ENCODE data around the gene DYNC1I1. TPM values are rescaled to one million over a fixed set of nuclear protein-coding genes. Genes with fewer than 3 reads are reported as not detected.
"Not testable (repeated sequence)": the region's sequence is repeated elsewhere in the genome, so short reads cannot be mapped to it uniquely, and the experiment has no call there.

The DYNC1I1 gene
- total RNA-seq, 4 donors from 2014 or later, result 1.4 to 10.7 (median 3.4) TPM

- TF ChIP-seq POLR2A (IDR thresholded peaks at IDR 0.05), result no peak
- TF ChIP-seq, protein P1, sequence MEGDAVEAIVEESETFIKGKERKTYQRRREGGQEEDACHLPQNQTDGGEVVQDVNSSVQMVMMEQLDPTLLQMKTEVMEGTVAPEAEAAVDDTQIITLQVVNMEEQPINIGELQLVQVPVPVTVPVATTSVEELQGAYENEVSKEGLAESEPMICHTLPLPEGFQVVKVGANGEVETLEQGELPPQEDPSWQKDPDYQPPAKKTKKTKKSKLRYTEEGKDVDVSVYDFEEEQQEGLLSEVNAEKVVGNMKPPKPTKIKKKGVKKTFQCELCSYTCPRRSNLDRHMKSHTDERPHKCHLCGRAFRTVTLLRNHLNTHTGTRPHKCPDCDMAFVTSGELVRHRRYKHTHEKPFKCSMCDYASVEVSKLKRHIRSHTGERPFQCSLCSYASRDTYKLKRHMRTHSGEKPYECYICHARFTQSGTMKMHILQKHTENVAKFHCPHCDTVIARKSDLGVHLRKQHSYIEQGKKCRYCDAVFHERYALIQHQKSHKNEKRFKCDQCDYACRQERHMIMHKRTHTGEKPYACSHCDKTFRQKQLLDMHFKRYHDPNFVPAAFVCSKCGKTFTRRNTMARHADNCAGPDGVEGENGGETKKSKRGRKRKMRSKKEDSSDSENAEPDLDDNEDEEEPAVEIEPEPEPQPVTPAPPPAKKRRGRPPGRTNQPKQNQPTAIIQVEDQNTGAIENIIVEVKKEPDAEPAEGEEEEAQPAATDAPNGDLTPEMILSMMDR (IDR thresholded peaks at IDR 0.05), result no peak
- Histone ChIP-seq H3K36me3 (no peaks in the 10 kb centered on the region), H3K4me1 (no peaks in the 10 kb centered on the region), H3K9me3 (no peaks in the 10 kb centered on the region), H3K4me3 (no peak overlapping the region), H3K27ac (no peak overlapping the region), H3K27me3 (no peaks in the 10 kb centered on the region)
- DNase-seq, result no peak
Observed at GRCh38 chr7:95931460-95932232, 159.3 kb downstream of the DYNC1I1 start.

DNA sequence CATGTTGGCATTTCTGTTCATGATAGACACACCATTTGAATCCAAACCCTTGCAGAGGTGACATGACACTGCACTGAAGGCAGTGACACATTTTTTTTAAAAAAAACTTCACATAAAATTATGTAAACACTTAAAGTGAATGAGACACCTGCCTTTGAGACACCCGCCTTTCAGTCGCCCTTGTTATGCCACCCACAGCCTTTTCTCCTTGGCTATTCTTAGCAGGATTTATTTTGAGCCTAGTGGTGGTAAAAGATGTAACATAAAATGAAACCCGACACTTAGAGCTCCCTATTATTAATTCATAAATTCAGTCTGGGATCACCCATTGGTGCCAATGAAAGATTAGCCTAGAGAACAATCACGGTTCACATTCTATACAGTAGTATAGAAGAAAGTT, 161.3 kb downstream of the DYNC1I1 start:
- no peaks in the 10 kb centered on the region for H3K9me3 ChIP-seq
- TF ChIP-seq POLR2A (IDR thresholded peaks at IDR 0.05), result no peak
- TF ChIP-seq, protein P1 (IDR thresholded peaks at IDR 0.05), result no peak
- H3K27ac ChIP-seq, result no peak overlapping the region
- no peaks in the 10 kb centered on the region for H3K27me3 ChIP-seq
- H3K36me3 ChIP-seq, result no peaks in the 10 kb centered on the region
- H3K4me1 ChIP-seq, result no peaks in the 10 kb centered on the region
- no peak overlapping the region for H3K4me3 ChIP-seq
- DNase-seq, result no peak

GRCh38 chr7:95944867-95945266, 172.5 kb downstream of the DYNC1I1 start:
- not testable (repeated sequence) for H3K36me3 ChIP-seq, H3K4me3 ChIP-seq, H3K27me3 ChIP-seq, H3K9me3 ChIP-seq, H3K27ac ChIP-seq, DNase-seq, H3K4me1 ChIP-seq

DNA sequence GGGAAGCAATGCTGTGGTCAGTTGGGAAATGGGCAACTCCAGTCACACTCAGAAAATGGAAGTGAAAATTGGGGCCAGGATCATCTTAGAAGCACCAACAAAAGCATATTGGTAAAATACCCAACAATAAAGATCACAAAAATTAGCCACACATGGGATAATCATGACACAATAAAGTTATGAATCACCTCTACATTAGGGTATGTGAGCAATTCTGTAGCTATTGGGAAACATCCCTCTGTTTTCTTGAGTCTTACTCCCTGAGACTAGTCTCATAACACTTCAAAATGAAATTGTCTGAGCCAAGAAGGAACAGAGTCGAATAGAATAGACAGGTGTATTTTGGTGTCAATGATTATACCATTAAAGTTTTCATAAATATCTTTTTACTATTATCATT, 178.3 kb downstream of the DYNC1I1 start:
- TF ChIP-seq POLR2A (IDR thresholded peaks at IDR 0.05), result no peak
- TF ChIP-seq, protein P1 (IDR thresholded peaks at IDR 0.05), result no peak
- DNase-seq, result no peak
- no peaks in the 10 kb centered on the region for H3K9me3 ChIP-seq
- no peak overlapping the region for H3K27ac ChIP-seq
- no peaks in the 10 kb centered on the region for H3K4me1 ChIP-seq
- no peaks in the 10 kb centered on the region for H3K36me3 ChIP-seq
- no peak overlapping the region for H3K4me3 ChIP-seq
- no peaks in the 10 kb centered on the region for H3K27me3 ChIP-seq

DNA sequence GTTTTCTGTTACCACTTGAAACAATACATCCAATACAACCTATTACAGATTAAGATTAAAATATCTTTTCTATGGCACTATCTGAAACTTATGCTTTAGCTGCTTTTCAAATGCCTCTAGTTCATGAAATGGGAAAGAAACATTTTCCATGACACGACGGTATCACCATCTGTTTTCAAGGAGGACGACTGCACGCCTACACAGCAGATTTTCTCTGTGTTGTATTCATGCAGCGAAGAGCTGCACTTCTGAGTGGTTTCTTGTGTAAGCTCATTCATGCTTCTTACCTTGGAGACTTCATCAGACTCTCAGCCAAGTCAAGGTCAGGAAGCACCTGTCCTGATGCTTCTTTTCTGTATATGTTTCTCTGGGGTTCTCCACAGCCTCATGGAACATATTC, 179.2 kb downstream of the DYNC1I1 start:
- no peak for DNase-seq
- no peaks in the 10 kb centered on the region for H3K27me3 ChIP-seq
- no peak for TF ChIP-seq POLR2A (IDR thresholded peaks at IDR 0.05)
- TF ChIP-seq, protein P1 (IDR thresholded peaks at IDR 0.05), result no peak
- no peaks in the 10 kb centered on the region for H3K9me3 ChIP-seq
- H3K4me3 ChIP-seq, result no peak overlapping the region
- H3K36me3 ChIP-seq, result no peaks in the 10 kb centered on the region
- H3K4me1 ChIP-seq, result no peaks in the 10 kb centered on the region
- no peak overlapping the region for H3K27ac ChIP-seq

- Histone ChIP-seq H3K4me1 (no peaks in the 10 kb centered on the region), H3K27ac (no peak overlapping the region), H3K4me3 (no peak overlapping the region), H3K36me3 (no peaks in the 10 kb centered on the region), H3K27me3 (no peaks in the 10 kb centered on the region), H3K9me3 (no peaks in the 10 kb centered on the region)
- TF ChIP-seq POLR2A (IDR thresholded peaks at IDR 0.05), result no peak
- TF ChIP-seq, protein P1 (IDR thresholded peaks at IDR 0.05), result no peak
- DNase-seq, result no peak
Observed at GRCh38 chr7:95951997-95952795, 179.8 kb downstream of the DYNC1I1 start.
